Loucy (cell line): ENCODE measurements around the gene PKDREJ.
"Not testable (repeated sequence)": the region's sequence is repeated elsewhere in the genome, so short reads cannot be mapped to it uniquely, and the experiment has no call there.

ENCODE experiments used
- H2AFZ ChIP-seq: fragments of 200-600 bp; sonication (generic); 2 replicates; pipeline ENCODE4 v1.6.0; 2016; ENCODE audit warnings: antibody characterized with exemption, mild to moderate bottlenecking, low read length, moderate library complexity
- H3F3A ChIP-seq: fragments of 200-600 bp; 2 replicates; pipeline ENCODE4 v1.6.0; 2016; ENCODE audit warnings: antibody characterized with exemption, low read depth, mild to moderate bottlenecking
- H3K27me3 ChIP-seq: fragments of 200-600 bp; sonication (generic); 2 replicates; pipeline ENCODE4 v1.6.1; 2014; ENCODE audit warnings: low read length, mild to moderate bottlenecking; ENCODE audit not compliant: insufficient read depth, poor library complexity, severe bottlenecking
- H3K36me3 ChIP-seq: fragments of 200-600 bp; sonication (generic); 2 replicates; pipeline ENCODE4 v1.6.1; 2016; ENCODE audit warnings: low read length; ENCODE audit not compliant: insufficient read depth
- H3K4me1 ChIP-seq: fragments of 200-600 bp; sonication (generic); 2 replicates; pipeline ENCODE4 v1.5.1; 2014; ENCODE audit warnings: low read length, mild to moderate bottlenecking; ENCODE audit not compliant: insufficient read depth, poor library complexity, severe bottlenecking
- H3K4me2 ChIP-seq: fragments of 200-600 bp; sonication (generic); 2 replicates; pipeline ENCODE4 v1.6.0; 2014; ENCODE audit warnings: antibody characterized with exemption, low read length, low read depth, mild to moderate bottlenecking; ENCODE audit not compliant: poor library complexity, severe bottlenecking
- H3K4me3 ChIP-seq: fragments of 200-600 bp; sonication (generic); 2 replicates; pipeline ENCODE4 v1.5.1; 2014; ENCODE audit warnings: low read length, mild to moderate bottlenecking, mixed read lengths; ENCODE audit not compliant: poor library complexity, severe bottlenecking
- H3K79me2 ChIP-seq: fragments of 200-600 bp; sonication (generic); 2 replicates; pipeline ENCODE4 v1.6.1; 2014; ENCODE audit warnings: low read length; ENCODE audit not compliant: insufficient read depth
- H3K9ac ChIP-seq: fragments of 200-600 bp; sonication (generic); 2 replicates; pipeline ENCODE4 v1.6.0; 2014; ENCODE audit warnings: mild to moderate bottlenecking, low read depth, low read length, moderate library complexity; ENCODE audit not compliant: poor library complexity, severe bottlenecking
- H3K9me2 ChIP-seq: fragments of 200-600 bp; sonication (generic); replicated peaks from 2 replicates; pipeline ENCODE4 v1.6.1; 2016; ENCODE audit warnings: low read depth, low read length, mixed read lengths
- H3K9me3 ChIP-seq: fragments of 200-600 bp; sonication (generic); 2 replicates; pipeline ENCODE4 v1.6.1; 2014; ENCODE audit warnings: mild to moderate bottlenecking, antibody characterized with exemption, low read length, low read depth; ENCODE audit not compliant: insufficient read depth
- H4K20me1 ChIP-seq: fragments of 200-600 bp; sonication (generic); 2 replicates; pipeline ENCODE4 v1.6.0; 2014; ENCODE audit warnings: antibody characterized with exemption, low read length, mild to moderate bottlenecking; ENCODE audit not compliant: insufficient read depth, poor library complexity, severe bottlenecking
- CTCF ChIP-seq: fragments of 200-600 bp; sonication (generic); conservative IDR thresholded peaks from 2 replicates; pipeline ENCODE4 v1.5.1; 2014; ENCODE audit warnings: mild to moderate bottlenecking, antibody characterized with exemption, low read length
- EZH2phosphoT487 ChIP-seq: fragments of 200-600 bp; IDR thresholded peaks from 2 replicates; pipeline ENCODE4 v1.6.1; 2018; ENCODE audit warnings: antibody characterized with exemption, mild to moderate bottlenecking, moderate library complexity, borderline replicate concordance

The PKDREJ gene

DNA sequence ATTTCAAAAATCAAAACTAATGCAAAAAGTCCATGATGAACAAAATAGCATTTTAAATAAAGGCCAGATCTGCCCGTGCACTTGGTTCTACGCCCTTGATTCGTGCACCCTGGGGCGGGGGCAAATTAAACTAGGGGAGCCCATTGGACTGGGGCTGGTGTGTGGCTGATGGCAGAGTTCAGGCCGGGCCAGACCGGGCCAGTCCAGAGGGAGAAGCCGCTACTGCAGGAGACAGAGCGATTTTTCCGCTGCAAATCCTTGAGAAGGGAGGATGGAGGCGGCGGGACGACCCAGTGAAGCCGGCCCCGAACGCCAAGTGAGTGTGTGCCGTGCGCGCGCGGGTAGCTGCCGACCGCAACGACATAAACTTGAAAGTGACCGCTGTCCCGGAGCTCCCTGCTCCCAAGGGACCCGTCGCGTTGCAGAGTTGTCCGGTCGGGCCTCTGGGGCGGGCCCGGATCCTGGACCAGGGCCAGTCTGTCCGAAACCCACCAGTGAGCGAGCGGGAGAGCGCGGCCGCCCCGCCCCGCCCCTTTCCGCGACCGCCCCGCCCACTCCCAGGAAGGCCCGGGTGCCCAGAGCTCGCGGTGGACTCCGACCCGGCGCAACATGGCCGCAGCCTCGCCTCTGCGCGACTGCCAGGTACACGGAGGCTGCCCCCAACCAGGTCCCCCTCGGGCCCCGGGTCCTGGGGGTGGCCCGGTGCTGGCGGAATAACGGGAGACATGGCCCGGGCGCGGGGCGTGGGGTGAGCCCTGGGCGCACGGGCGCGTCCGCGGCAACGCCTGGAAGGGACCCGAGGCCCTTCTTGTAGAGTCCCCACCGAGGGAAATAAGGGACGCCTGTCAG lies 4.5 kb upstream of the PKDREJ start, which contains the start of gene TTC38:
TTC38 (plus strand) TSS at position 578 of the 849 bp plus-strand sequence; CDS start at position 610, 32 bp downstream.
- H3K9me2 ChIP-seq = no peaks in the 10 kb centered on the region
- H3K4me1 ChIP-seq = peaks cover 24% of the 10 kb centered on the region
- H2AFZ ChIP-seq = peak within 1 kb of the TSS; percentile 91
- H3F3A ChIP-seq = no peaks in the 10 kb centered on the region
- H3K9me3 ChIP-seq = peaks cover 5% of the 10 kb centered on the region; the same call in 1 of the 2 replicates
- H3K27me3 ChIP-seq = no peaks in the 10 kb centered on the region
- H3K4me2 ChIP-seq = peak within 1 kb of the TSS; percentile 92
- peak within 1 kb of the TSS; percentile 91 for H3K4me3 ChIP-seq
- H4K20me1 ChIP-seq = no peaks in the 10 kb centered on the region
- H3K36me3 ChIP-seq = no peaks in the 10 kb centered on the region
- peak within 1 kb of the TSS; percentile 93 for H3K9ac ChIP-seq
- H3K79me2 ChIP-seq = peaks cover 33% of the 10 kb centered on the region
- TF ChIP-seq CTCF (no peak), EZH2phosphoT487 (no peak)

DNA sequence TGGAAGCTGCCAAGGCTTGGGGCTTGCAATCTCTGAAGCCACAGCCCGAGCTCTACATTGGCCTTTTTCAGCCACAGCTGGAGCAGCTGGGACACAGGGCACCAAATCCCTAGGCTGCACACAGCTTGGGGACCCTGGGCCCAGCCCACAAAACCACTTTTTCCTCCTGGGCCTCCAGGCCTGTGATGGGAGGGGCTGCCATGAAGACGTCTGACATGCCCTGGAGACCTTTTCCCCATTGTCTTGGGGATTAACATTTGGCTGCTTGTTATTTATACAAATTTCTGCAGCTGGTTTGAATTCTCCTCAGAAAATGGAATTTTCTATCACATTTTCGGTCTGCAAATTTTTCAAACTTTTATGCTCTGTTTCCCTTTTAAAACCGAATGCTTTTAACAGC lies 2.5 kb upstream of the PKDREJ start:
- not testable (repeated sequence) for H2AFZ ChIP-seq, H3F3A ChIP-seq, H3K9me2 ChIP-seq, H3K36me3 ChIP-seq, H3K9ac ChIP-seq, H3K9me3 ChIP-seq, H3K4me2 ChIP-seq, H4K20me1 ChIP-seq, H3K4me3 ChIP-seq, H3K27me3 ChIP-seq
- H3K4me1 ChIP-seq = peaks cover 24% of the 10 kb centered on the region
- H3K79me2 ChIP-seq = peaks cover 33% of the 10 kb centered on the region

GRCh38 chr22:46264520-46264919 lies 1.4 kb upstream of the PKDREJ start:
- Histone ChIP-seq H3K79me2 (peaks cover 25% of the 10 kb centered on the region), H3K4me1 (peaks cover 15% of the 10 kb centered on the region)
- not testable (repeated sequence) for H3K4me2 ChIP-seq, H2AFZ ChIP-seq, H4K20me1 ChIP-seq, H3K9me2 ChIP-seq, H3F3A ChIP-seq, H3K9me3 ChIP-seq, H3K27me3 ChIP-seq, H3K9ac ChIP-seq, H3K4me3 ChIP-seq, H3K36me3 ChIP-seq

GRCh38 chr22:46262449-46263215 lies 511 bp downstream of the PKDREJ start:
- peaks cover 7% of the 10 kb centered on the region for H3K79me2 ChIP-seq
- no peaks in the 10 kb centered on the region for H3F3A ChIP-seq
- H3K9ac ChIP-seq = no peak overlapping the region
- no peaks in the 10 kb centered on the region for H4K20me1 ChIP-seq
- H3K4me2 ChIP-seq = no peak overlapping the region
- H3K4me3 ChIP-seq = no peak overlapping the region
- no peaks in the 10 kb centered on the region for H3K9me2 ChIP-seq
- H2AFZ ChIP-seq = no peak overlapping the region
- TF ChIP-seq CTCF (no peak), EZH2phosphoT487 (no peak)
- H3K36me3 ChIP-seq = no peaks in the 10 kb centered on the region
- peaks cover 5% of the 10 kb centered on the region; the same call in 1 of the 2 replicates for H3K9me3 ChIP-seq
- peaks cover 7% of the 10 kb centered on the region for H3K4me1 ChIP-seq
- no peaks in the 10 kb centered on the region for H3K27me3 ChIP-seq
